NOMO-1 treated with DMSO at 0.1 percent for 48 hours (cell line): ENCODE data around the gene DIP2C.
"Not testable (repeated sequence)": the region's sequence is repeated elsewhere in the genome, so short reads cannot be mapped to it uniquely, and the experiment has no call there.

ENCODE experiments used
- DNase-seq: peaks from one replicate; lab custom pipeline; 2025; ENCODE audit not compliant: unreplicated experiment; lab: John Stamatoyannopoulos, UW

The DIP2C gene

DNA sequence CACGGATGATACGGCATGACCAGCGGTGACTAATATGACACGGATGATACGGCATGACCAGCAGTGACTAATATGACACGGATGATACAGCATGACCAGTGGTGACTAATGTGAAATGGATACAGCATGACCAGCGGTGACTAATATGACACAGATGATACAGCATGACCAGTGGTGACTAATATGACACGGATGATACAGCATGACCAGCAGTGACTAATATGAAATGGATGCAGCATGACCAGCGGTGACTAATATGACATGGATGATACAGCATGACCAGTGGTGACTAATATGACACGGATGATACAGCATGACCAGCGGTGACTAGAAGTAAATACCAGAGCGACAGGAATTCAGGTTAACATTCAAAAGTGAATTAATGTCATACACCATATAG, 264.1 kb downstream of the DIP2C start:
- not testable (repeated sequence) for DNase-seq

DNA sequence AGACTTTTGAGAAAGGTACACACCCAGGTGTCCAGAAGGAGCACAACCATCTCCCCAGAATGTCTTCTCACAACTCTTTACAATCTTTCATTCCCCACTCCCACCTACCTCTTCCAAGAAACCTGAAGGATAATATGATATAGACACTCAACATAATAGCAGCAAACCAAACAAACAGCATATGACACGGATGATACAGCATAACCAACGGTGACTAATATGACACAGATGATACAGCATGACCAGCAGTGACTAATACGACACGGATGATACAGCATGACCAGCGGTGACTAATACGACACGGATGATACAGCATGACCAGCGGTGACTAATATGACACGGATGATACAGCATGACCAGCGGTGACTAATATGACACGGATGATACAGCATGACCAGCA, 264.7 kb downstream of the DIP2C start:
- not testable (repeated sequence) for DNase-seq

DNA sequence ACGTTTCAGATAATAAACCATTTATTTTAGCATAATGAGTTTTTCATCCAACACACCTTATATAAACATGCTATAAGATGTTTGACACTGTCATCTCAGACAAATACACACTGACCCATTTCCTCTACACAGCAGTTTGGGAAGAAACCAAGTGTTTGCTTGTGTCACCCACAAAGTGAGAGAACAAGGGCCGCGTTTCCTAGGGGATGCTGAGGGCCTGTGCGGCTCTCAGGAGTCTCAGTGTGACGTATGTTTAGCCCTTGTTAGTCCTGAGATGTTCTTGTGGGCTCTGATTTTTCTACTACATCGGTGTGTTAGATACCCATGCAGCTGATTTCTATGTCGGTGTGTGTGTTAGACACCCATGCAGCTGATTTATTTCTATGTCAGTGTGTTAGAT, 266.3 kb downstream of the DIP2C start:
- DNase-seq = no peak

DNA sequence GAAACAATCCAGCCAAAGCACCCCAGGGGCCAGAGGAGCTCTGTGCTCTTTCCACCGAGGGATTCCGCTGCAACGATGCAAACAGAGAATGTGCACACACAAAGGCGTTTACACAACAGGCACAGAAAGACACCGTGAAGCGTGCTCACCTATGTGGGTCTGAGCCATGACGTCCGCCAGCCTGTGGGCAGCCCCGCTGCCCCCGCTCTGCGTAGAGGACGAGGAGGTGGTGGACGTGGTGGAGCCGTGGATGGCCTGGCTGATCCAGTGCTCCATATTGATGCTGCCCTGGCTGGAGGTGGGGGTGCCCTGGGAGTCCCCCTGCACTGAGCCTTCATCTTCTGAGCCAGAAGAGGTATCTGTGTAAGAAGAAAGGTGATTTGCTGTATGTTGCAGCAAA, 266.8 kb downstream of the DIP2C start:
- DNase-seq = no peak

DNA sequence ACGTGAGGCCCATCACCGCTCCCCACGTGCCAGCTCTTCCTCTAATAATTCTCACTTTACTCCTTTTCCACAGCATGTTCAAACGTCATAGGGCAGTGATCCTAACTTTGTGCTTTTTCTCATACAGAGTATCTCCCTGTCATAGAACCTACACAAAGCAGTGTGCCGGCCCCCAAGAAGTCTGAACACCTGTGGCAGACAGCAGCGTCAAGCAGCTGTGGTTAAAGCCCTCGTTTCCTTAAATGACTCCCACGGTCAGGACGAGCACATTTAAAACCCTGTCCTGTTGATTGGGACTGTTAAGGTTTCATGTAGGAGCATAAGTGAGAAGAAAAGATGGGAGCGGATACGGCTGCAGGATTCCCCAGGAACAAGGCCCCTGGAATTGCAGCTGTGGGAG, 267.2 kb downstream of the DIP2C start:
- DNase-seq = no peak

DNA sequence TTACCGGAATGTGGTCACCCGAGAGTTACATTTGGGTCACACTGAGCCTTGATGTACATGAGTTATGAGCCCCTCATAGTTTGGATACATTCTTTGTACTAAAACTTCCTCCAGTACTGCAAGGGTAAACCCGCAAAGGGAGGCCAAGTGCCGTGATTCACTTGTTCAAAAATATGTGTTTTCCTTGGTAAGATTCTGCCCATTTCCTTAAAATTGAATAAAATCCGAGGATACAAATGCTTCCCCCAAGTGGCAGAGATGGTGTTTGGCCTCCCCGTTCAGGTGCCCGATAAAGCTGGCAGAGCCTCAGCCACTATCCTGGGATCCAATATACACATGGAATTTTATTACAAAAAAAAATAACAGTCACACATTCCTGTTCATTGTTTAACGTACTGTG, 268.3 kb downstream of the DIP2C start:
- DNase-seq = no peak

DNA sequence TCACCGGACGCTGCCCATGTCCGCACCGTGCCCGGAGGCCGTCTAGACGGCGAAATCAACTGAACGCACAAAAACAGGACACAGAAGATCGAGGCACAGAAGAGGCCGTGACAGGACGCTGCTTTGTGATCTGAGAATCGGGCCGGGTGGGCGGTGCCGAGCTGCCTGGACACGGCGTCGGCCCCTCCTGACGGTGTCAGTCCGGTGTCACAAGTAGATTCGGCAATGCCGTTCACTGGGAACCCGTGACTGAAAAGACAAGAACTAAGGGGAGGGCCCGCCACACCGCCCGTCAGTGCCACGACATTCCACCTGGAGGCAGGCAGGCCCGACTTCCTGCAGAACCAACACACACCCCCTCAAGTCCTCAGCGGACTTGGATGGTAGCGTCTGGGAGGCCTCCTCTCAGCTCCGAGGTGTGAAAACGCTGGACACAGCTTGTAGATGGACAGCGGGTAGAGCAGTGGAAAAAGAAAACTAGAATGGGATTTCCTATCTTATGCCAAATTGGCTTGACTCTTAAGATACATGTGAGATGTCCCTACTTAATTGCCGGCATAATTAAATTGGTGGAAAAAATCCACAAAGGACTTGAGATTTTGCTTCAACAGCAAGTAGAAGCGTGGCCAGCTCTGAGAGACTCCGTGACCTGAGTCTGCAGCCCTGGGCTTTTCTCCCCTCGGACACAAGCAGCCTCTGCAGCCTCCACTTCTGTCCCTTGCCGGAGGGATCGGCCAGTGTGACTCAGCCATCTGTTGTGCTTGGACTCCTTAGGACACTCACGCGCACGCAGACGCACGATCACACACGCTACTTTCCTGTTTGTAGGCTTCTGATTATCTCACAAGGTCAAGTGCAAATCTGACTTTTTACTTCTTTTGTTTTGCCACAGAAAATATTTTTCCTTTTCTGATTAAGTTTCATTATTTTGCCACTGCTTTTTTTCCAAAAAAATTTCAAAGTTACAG, 269.0 kb downstream of the DIP2C start:
- DNase-seq = no peak

DNA sequence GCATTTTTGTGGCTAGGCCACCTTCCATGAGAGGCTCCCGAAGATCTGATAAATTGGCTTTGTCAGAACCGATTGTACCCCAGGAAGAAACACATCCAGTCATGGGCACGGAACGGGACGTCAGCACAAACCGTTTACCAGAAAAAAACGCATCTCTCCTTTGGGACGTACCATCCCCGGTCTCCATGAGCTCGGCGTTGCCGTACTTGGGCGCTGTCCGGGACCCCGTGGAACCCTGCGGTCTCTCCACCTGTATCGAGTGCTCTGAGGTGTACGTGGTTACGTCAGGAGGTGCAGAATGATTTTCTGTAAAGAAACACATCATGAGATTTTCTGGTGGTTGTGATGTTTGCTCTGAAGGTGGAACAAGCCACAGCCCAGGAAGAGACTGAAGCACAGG, 270.6 kb downstream of the DIP2C start:
- no peak for DNase-seq

DNA sequence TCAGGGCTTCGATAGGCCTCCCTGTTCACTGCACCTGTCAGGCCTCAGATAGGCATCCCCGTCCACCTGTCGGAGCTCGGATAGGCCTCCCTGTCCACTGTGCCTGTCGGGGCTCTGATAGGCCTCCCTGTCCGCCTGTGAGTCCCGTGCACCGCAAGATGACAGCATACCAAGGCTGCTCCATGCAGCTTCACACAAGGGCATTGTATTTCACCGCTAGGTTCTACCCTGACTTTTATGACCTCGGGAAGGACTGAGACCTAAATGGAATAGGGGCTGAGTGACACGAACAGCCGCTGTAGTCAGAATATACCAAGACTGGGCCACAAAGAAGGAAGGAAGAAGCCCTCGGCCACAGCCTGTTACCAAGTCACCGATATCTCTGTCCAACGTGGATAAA, 271.2 kb downstream of the DIP2C start:
- no peak for DNase-seq

DNA sequence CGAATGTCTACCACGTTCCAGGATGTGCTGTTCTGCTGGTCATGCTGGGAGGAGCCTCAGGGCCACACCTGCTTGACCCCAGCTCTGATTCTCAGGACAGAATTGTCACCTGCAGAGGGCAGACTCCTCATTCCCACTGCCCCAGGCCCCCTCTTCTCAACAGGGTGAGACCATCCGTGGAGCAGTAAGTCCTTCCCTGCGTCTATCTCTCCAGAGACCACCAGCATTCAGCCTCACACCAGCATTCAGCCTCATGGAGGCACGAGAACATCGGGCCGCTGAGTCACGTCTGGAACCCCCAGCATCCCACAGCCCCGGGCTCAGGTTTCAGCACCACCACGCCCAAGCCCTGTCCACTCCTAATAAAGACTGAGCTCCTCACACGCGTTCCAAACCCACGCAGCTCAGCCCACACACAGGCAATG, 273.4 kb downstream of the DIP2C start:
- DNase-seq = no peak

DNA sequence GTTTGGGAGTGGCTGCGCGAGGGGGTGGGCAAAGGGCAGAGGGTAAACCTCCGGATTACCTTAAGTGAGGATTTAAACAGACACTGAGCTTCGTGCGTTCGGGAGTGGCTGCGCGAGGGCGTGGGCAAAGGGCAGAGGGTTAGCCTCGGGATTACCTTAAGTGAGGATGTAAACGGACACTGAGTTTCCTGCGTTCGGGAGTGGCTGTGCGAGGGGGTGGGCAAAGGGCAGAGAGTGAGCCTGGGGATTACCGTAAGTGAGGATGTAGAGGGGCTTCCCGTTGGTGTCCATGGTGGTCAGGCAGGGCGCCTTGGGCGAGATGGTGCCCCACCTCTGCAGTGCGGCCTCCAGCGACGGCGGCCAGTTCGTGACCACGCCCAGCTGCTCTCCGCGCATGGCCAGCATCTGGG, 275.8 kb downstream of the DIP2C start:
- DNase-seq = no peak

DNA sequence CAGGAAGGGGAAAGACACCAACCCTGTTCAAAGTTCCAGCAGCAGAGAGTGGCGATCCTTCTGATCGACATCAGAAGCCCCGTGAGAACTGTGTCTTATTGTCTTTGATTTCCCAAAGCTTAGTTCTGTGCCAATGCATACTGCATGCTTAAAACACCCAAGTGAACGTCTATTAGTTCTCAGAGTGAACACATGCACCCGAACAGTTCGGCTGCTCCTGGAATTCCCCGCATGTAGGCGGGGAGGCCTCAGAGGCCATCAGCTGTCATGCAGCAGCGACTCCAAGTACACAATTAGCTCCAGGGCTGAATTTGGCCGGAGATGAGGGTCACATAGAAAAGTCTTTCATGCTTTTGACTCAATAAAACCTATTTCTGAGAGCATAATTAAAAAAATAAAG, 277.4 kb downstream of the DIP2C start:
- no peak for DNase-seq

DNA sequence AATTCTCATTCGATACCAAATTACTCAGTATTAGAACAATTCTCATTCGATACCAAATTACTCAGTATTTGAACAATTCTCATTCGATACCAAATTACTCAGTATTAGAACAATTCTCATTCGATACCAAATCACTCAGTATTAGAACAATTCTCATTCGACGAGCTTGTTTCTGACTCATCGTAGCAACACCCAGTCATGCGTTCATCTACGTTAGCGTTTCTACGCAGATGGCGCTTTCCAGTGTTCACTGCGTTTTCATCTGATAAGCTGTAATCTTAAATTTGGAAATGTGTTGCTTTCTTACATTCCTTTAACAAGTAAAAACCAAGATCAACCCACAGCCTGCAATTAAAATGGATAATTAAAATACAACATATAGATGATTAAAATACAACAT, 277.9 kb downstream of the DIP2C start:
- no peak for DNase-seq

DNA sequence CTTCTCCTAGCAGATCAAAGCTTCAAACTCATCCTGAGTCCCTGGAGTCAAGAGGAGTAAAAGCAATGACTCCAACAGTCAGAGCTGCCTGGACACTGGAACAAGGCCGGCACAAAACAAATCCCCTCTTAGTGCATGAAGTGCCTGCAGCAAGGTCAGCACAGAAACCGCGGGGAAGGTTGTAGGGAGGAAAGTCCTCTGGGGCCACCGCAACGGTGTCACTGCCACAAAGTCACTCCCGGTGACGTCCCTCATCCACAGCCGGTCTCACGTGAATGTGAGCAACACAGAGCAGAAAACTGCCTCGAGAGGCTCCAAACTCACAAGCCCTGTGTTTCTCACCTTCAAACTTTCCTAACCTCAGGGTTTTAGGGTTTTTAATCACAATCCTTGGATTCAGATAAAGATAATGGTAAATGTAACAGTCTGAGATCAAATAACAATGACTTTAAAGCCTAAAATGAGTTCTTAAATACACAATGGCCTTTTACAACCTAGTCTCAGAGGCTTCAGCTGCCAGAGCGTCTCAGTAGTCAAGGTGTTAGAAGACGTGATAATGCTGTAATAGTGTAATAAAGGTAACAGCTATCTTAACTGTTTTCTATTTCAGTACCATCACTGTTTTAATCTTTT, 279.9 kb downstream of the DIP2C start:
- DNase-seq = no peak

DNA sequence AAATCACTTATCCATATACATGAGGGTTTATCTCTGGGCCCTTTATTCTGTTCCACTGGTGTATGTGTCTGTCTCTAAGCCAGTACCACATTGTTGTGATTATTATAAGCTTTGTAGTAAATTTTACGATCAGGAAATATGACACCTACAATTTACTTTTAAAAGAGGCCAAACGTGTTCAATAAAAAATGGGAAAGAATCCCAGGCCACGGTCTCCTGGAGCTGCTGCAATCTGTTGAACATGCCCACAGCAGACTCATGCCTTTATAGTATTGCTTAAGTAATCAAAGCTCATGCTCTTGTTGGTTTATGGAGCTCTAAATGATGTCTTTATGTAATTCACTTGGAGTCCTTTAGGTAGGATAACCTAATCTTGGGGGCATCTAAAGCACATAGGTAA, 281.2 kb downstream of the DIP2C start:
- DNase-seq = no peak

DNA sequence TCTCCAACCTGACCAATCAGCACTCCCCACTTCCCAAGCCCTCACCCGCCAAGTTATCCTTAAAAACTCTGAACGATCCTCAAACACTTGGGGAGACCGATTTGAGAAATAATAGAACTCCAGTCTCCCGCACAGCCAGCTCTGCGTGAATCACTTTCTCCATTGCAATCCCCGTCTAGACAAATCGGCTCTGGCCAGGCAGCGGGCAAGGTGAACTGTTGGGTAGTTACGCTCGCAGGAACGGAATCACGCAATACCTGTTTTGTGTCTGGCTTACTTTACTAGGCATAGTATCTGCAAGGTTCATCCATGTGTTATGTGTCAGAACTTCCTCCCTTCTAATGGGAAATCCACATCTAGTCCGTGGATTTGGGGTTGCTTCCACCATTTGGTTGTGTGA, 282.5 kb downstream of the DIP2C start:
- no peak for DNase-seq

DNA sequence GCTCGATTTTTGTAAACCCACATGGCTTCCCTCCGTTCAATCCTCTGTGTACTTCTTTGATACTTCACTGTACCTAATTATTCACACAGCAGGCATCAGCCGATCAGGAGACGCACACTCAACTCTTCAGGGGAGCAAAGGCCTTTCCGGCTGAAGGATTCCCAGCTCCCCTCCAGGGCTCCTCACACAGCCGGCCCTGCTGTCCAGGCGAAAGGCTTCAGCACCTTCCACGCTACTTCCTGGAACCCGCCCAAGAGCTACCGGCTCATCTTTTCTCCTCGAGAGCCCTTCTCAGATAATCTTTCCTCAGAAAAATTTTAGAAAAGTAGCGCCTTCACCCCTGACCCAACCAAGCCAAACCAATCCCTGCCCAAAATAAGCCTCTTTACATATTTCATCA, 283.8 kb downstream of the DIP2C start:
- DNase-seq = no peak

DNA sequence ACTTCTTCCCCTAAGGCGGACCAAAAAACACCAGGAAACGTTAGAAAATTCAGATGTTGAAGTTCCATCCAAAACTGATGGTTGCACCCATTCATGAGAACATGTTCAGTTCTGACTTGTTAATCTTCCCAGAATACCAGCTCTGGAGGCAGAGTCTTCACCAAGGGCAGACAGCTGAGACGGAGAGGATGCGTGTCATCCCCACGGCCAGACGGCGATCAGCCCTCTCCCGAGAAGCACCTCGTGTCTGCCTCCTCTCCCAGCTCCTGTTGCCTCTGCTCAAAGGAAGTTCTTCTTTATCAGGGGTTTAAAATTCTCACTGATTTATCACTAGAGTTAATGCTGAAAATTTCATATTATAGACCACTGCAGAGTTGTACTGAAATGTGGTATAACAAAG, 284.5 kb downstream of the DIP2C start:
- no peak for DNase-seq

DNA sequence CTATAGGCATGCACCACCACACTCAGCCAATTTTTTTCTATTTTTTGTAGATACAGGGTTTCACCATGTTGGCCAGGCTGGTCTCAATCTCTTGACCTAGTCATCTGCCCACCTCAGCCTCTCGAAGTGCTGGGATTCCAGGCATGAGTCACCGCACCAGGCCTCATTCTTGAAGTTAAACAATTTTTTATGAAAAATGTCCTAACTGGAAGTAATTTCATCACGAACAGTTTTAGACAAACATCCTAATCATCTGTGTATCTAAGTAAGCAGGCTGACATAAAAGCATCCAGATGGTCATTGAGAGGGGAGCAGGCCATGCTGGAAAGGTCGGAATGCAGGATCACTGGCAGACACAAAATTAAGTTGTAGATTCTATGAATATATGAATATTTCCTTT, 285.1 kb downstream of the DIP2C start:
- no peak for DNase-seq

DNA sequence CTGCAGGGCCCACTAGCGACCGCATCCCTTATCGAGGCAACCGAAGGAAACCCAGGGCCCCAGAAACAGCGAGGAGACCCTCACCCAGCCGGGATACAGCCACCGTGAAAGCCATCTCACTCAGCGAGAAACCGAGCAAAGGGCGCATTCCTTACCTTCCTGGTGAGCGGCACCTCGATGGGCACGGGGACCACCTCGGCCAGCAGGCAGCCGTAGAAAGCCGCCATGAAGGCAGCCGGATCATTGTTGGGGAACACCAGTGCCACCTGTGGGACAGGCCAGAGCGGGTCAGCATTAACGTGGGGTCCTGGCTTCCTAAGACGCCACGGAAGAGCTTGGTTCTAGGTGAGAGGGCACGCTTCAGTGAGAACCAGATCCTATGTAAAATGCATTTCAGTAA, 290.5 kb downstream of the DIP2C start:
- no peak for DNase-seq

DNA sequence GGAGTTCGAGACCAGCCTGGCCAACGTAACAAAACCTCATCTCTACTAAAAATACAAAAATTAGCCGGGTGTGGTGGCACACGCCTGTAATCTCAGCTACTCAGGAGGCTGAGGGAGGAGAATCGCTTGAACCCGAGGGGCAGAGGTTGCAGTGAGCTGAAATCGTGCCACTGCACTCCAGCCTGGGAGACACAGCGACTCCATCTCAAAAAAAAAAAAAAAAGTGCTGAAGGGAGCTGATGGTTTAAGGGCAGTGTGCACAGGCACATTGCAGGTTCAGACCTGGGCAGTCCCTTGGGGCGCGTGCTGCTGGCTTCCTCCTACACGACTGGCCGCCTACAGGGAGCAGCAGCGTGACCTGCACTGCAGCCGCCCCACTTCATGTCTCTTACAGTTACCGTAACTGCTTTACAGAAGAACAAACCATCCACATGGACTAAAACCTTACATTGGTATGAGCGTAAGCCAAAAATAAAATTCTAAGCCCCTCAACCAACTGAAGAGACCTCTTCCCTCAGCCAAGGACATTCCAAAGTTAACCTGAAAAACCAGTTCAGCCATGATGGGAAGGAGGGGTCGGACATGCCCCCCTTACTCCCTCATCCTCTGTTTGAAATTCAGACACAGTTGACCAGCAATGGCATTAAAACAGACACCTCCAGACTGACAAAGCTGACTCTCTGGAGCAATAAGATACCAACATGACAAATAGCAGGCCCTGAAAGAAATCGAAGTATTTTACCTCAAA, 292.0 kb downstream of the DIP2C start:
- DNase-seq = no peak
